CD4-positive, alpha-beta T cell (primary cell): Measurements from ENCODE around the gene CALM3. TPM values are rescaled to one million over a fixed set of nuclear protein-coding genes. Genes with fewer than 3 reads are reported as not detected.
"Not testable (repeated sequence)": the region's sequence is repeated elsewhere in the genome, so short reads cannot be mapped to it uniquely, and the experiment has no call there.

Source experiments
- ATAC-seq: fragments of 200-7000 bp; cut with Tn5 transposase; one replicate; pipeline ENCODE4 v1.10.0; 2022; ENCODE audit warnings: mild to moderate bottlenecking; ENCODE audit not compliant: poor library complexity
- CTCF ChIA-PET: fragments of 350-600 bp; sonication (Branson Sonifier 250); formaldehyde crosslinking; loops from one replicate; lab custom pipeline; 2021; ENCODE audit warnings: antibody characterized with exemption, inconsistent platforms; lab: Charles Lee
- POLR2A ChIA-PET: fragments of 350-600 bp; sonication (Branson Sonifier 250); formaldehyde crosslinking; loops from one replicate; lab custom pipeline; 2021; ENCODE audit warnings: antibody characterized with exemption, inconsistent platforms; lab: Charles Lee
- DNase-seq, 14 experiments: peaks; one replicate each; pipeline ENCODE4 v3.0.0-alpha.2; 2013 to 2020; ENCODE audit warnings: mixed read lengths in 2 of 14
- H3K27ac ChIP-seq, 2 donors: one replicate each; pipeline versions ENCODE4 v1.5.1 to v1.7.0; 2013; ENCODE audit warnings: low read length in 2 of 2, low read depth in 1 of 2, mild to moderate bottlenecking in 1 of 2
- H3K27me3 ChIP-seq, 2 experiments: 1 replicate in 1 of 2; 2 replicates in 1 of 2; pipeline versions ENCODE4 v1.6.1 to v1.7.0; 2013; ENCODE audit warnings: low read length in 2 of 2, control low read depth in 1 of 2, mild to moderate bottlenecking in 1 of 2, moderate library complexity in 1 of 2; ENCODE audit not compliant: insufficient read depth in 2 of 2, control insufficient read depth in 1 of 2
- H3K36me3 ChIP-seq: one replicate; pipeline ENCODE4 v1.6.1; 2013; ENCODE audit warnings: low read length, control low read depth; ENCODE audit not compliant: insufficient read depth
- H3K4me1 ChIP-seq: one replicate; pipeline ENCODE4 v1.6.1; 2013; ENCODE audit warnings: low read length, control low read depth; ENCODE audit not compliant: insufficient read depth
- H3K4me3 ChIP-seq: one replicate; pipeline ENCODE4 v1.5.1; 2013; ENCODE audit warnings: mild to moderate bottlenecking, low read length, moderate library complexity
- H3K9me3 ChIP-seq, 2 experiments: 1 replicate in 1 of 2; 2 replicates in 1 of 2; pipeline versions ENCODE4 v1.6.1 to v1.7.0; 2013; ENCODE audit warnings: low read length in 2 of 2, mild to moderate bottlenecking in 2 of 2, control low read depth in 1 of 2, moderate library complexity in 1 of 2; ENCODE audit not compliant: control insufficient read depth in 1 of 2, insufficient read depth in 1 of 2
- H3K27ac Mint-ChIP-seq: one replicate; pipeline ENCODE4 v1.8.0; 2020; ENCODE audit warnings: mixed read lengths
- H3K27me3 Mint-ChIP-seq: one replicate; pipeline ENCODE4 v1.8.0; 2021; ENCODE audit warnings: mixed read lengths
- H3K36me3 Mint-ChIP-seq: one replicate; pipeline ENCODE4 v1.8.0; 2021; ENCODE audit warnings: low read depth, mixed read lengths
- H3K4me1 Mint-ChIP-seq: one replicate; pipeline ENCODE4 v1.8.0; 2021; ENCODE audit warnings: low read depth, mixed read lengths
- H3K4me3 Mint-ChIP-seq: one replicate; pipeline ENCODE4 v1.8.0; 2020; ENCODE audit warnings: mild to moderate bottlenecking, mixed read lengths
- H3K9me3 Mint-ChIP-seq: one replicate; pipeline ENCODE4 v1.8.0; 2020; ENCODE audit warnings: mixed read lengths
- intact Hi-C, 2 experiments: fragments of 100-400 bp; cut with DNase I in 1 of 2; cut with micrococcal nuclease in 1 of 2; formaldehyde crosslinking; loops; one replicate each; pipeline versions ENCODE4 v1.15.1 to v1.9.0; 2023 to 2025; cut with DNase I, micrococcal nuclease
- total RNA-seq, 174 experiments: library from RNA in 2 of 174; stranded (reverse) in 2 of 174; gene quantifications; one replicate each; pipeline ENCODE4 v1.2.3 and lab custom pipeline; 2021 to 2026
- TF ChIP-seq, protein P1 (sequence below): fragments of 200-600 bp; IDR thresholded peaks from one replicate; pipeline ENCODE4 v1.8.0; 2022; ENCODE audit warnings: antibody characterized with exemption, mild to moderate bottlenecking

Gene CALM3
- total RNA-seq, 2 experiments from 2014 or later = 169 to 173 TPM

DNA sequence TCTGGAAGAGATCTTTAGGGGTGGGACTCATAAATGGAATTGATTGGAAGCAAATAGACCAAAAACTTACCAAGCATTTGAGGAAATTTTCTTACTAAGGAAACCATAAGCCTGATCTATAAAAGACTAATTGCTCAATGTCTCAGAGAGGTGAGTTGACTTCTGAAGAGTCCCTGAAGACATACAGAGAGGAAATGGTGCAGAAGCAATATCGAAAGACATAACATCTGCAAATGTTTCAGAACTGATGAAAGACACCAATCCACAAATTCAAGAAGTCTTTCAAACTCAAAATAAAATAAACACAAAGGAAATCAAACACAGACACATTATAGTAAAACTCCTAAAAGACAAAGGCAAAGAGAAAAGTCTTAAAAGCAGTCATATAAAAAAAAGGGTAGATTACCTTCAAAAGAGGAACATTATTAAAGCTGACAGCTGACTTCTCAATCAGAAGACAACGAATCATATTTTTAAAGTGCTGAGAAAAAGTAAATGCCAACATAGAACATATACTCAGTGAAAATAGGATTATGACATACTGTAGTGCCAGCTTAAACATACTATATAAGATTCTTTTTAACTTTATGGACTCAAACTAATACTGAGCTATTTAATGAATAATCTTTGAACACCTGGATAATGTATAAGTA lies 45.4 kb upstream of the CALM3 start:
- no peak overlapping the region for H3K4me3 Mint-ChIP-seq
- Histone ChIP-seq H3K4me3 (no peak overlapping the region), H3K4me1 (no peaks in the 10 kb centered on the region), H3K36me3 (no peaks in the 10 kb centered on the region), H3K27me3 (no peaks in the 10 kb centered on the region), H3K9me3 (peaks cover 0 to 10% of the 10 kb centered on the region in 2 experiments), H3K27ac (no peak overlapping the region)
- no peak for ATAC-seq
- TF ChIP-seq, protein P1, sequence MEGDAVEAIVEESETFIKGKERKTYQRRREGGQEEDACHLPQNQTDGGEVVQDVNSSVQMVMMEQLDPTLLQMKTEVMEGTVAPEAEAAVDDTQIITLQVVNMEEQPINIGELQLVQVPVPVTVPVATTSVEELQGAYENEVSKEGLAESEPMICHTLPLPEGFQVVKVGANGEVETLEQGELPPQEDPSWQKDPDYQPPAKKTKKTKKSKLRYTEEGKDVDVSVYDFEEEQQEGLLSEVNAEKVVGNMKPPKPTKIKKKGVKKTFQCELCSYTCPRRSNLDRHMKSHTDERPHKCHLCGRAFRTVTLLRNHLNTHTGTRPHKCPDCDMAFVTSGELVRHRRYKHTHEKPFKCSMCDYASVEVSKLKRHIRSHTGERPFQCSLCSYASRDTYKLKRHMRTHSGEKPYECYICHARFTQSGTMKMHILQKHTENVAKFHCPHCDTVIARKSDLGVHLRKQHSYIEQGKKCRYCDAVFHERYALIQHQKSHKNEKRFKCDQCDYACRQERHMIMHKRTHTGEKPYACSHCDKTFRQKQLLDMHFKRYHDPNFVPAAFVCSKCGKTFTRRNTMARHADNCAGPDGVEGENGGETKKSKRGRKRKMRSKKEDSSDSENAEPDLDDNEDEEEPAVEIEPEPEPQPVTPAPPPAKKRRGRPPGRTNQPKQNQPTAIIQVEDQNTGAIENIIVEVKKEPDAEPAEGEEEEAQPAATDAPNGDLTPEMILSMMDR = no peak
- peaks cover 16% of the 10 kb centered on the region for H3K27me3 Mint-ChIP-seq
- H3K36me3 Mint-ChIP-seq = no peaks in the 10 kb centered on the region
- peaks cover 12% of the 10 kb centered on the region for H3K9me3 Mint-ChIP-seq
- CTCF ChIA-PET = no interaction called here
- POLR2A ChIA-PET = no interaction called here
- H3K4me1 Mint-ChIP-seq = no peaks in the 10 kb centered on the region
- no peak overlapping the region for H3K27ac Mint-ChIP-seq
- intact Hi-C loops = no loop called here
- DNase-seq = no peak

DNA sequence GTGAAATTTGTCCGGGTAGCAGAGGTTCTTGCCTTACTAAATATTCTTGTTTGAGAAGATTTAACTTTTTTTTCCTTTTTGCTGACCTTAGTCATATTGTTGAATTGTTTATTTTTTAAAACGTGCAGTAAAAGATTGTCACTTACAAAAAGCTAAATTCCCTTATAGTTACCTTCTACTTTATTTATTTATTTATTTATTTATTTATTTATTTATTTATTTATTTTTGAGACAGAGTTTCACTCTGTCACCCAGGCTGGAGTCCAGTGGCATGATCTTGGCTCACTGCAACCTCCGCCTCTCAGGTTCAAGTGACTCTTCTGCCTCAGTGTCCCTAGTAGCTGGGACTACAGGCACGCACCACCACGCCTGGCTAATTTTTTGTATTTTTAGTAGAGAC lies 44.7 kb upstream of the CALM3 start:
- H3K9me3 Mint-ChIP-seq, H3K4me1 Mint-ChIP-seq, H3K27ac ChIP-seq, POLR2A ChIA-PET, H3K4me3 ChIP-seq, H3K4me1 ChIP-seq, DNase-seq, H3K4me3 Mint-ChIP-seq, H3K27ac Mint-ChIP-seq, ATAC-seq, intact Hi-C loops, H3K36me3 ChIP-seq, H3K27me3 ChIP-seq, H3K9me3 ChIP-seq, CTCF ChIA-PET, H3K36me3 Mint-ChIP-seq: not testable (repeated sequence)
- peaks cover 11% of the 10 kb centered on the region for H3K27me3 Mint-ChIP-seq

DNA sequence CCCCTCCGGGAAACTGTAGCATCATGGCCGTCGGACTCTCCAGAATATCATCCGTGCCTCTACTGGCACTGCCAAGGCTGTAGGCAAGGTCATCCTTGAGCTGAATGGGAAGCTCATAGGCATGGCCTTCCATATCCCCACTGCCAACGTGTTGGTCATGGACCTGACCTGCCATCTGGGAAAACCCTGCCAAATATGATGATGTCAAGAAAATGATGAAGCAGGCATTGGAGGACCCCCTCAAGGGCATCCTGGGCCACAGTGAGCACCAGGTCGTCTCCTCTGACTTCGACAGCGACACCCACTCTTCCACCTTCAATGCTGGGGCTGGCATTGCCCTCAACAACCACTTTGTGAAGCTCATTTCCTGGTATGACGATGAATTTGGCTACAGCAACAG lies 41.9 kb upstream of the CALM3 start:
- H3K27ac Mint-ChIP-seq = no peak overlapping the region
- peaks cover 2% of the 10 kb centered on the region for H3K27me3 Mint-ChIP-seq
- Histone ChIP-seq H3K4me1 (no peaks in the 10 kb centered on the region), H3K27ac (no peak overlapping the region), H3K27me3 (no peaks in the 10 kb centered on the region), H3K9me3 (peaks cover 0 to 5% of the 10 kb centered on the region in 2 experiments), H3K36me3 (no peaks in the 10 kb centered on the region), H3K4me3 (no peak overlapping the region)
- POLR2A ChIA-PET = no interaction called here
- ATAC-seq (no peak), DNase-seq (no peak)
- no peaks in the 10 kb centered on the region for H3K36me3 Mint-ChIP-seq
- CTCF ChIA-PET = no interaction called here
- TF ChIP-seq, protein P1 = no peak
- intact Hi-C loops = no loop called here
- H3K4me1 Mint-ChIP-seq = no peaks in the 10 kb centered on the region
- H3K4me3 Mint-ChIP-seq = no peak overlapping the region
- peaks cover 6% of the 10 kb centered on the region for H3K9me3 Mint-ChIP-seq

DNA sequence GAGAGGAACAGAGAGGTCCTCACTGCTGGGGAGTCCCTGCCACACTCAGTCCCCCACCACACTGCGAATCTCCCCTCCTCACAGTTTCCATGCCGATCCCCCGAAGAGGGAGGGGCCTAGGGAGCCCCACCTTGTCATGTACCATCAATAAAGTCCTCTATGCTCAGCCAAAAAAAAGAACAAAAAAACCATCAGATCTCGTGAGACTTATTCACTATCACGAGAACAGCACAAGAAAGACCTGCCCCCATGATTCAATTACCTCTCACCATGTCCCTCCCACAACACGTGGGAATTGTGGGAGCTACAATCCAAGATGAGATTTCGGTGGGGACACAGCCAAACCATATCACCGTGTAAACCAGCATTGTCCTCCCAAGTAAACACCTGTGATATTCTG lies 41.5 kb upstream of the CALM3 start:
- H3K4me3 ChIP-seq, H3K27ac ChIP-seq, CTCF ChIA-PET, H3K4me3 Mint-ChIP-seq, H3K27me3 ChIP-seq, ATAC-seq, H3K9me3 Mint-ChIP-seq, H3K9me3 ChIP-seq, H3K27ac Mint-ChIP-seq, H3K36me3 Mint-ChIP-seq, H3K4me1 Mint-ChIP-seq, H3K27me3 Mint-ChIP-seq, H3K36me3 ChIP-seq, H3K4me1 ChIP-seq, POLR2A ChIA-PET, intact Hi-C loops, DNase-seq: not testable (repeated sequence)
